HepG2 (cell line): ENCODE data around the gene PHF23. TPM values are rescaled to one million over a fixed set of nuclear protein-coding genes. Genes with fewer than 3 reads are reported as not detected.

ENCODE experiments used
- GLMP ChIP-seq: sonication (generic); formaldehyde crosslinking; IDR thresholded peaks from 2 replicates; pipeline ENCODE4 v1.9.0; 2021; ENCODE audit warnings: missing genetic modification reagents, mild to moderate bottlenecking, borderline replicate concordance
- HOXA3 ChIP-seq: sonication (generic); formaldehyde crosslinking; IDR thresholded peaks from 2 replicates; pipeline ENCODE4 v1.5.0; 2020; ENCODE audit warnings: missing genetic modification reagents
- KDM5A ChIP-seq: fragments of 200-600 bp; sonication (generic); IDR thresholded peaks from 2 replicates; pipeline ENCODE4 v1.7.0; 2018; ENCODE audit warnings: antibody characterized with exemption, mild to moderate bottlenecking, low read length, borderline replicate concordance
- MXI1 ChIP-seq: IDR thresholded peaks from 3 replicates; pipeline ENCODE4 v1.6.1; 2012; ENCODE audit warnings: low read depth, low read length, inconsistent platforms, borderline replicate concordance
- MYC ChIP-seq: sonication (generic); formaldehyde crosslinking; IDR thresholded peaks from 2 replicates; pipeline ENCODE4 v1.9.0; 2021; ENCODE audit warnings: missing genetic modification reagents, borderline replicate concordance
- SP1 ChIP-seq, 2 experiments: fragments of 450-650 bp in 1 of 2; sonication (generic) in 1 of 2; formaldehyde crosslinking in 1 of 2; IDR thresholded peaks; 2 replicates each; pipeline versions ENCODE4 v1.4.0 to v1.6.1; 2016 to 2020; ENCODE audit warnings: missing genetic modification reagents in 1 of 2
- THAP7 ChIP-seq: sonication (generic); formaldehyde crosslinking; IDR thresholded peaks from 2 replicates; pipeline ENCODE4 v1.8.1; 2023; ENCODE audit warnings: mild to moderate bottlenecking, missing genetic modification reagents
- ZC3H4 ChIP-seq: sonication (generic); formaldehyde crosslinking; IDR thresholded peaks from 2 replicates; pipeline ENCODE4 v1.4.0; 2020; ENCODE audit warnings: missing genetic modification reagents, borderline replicate concordance
- ZFX ChIP-seq: sonication (generic); formaldehyde crosslinking; IDR thresholded peaks from 2 replicates; pipeline ENCODE4 v1.4.0; 2020; ENCODE audit warnings: mild to moderate bottlenecking, low read depth, missing genetic modification reagents, moderate library complexity
- ZNF10 ChIP-seq: sonication (generic); formaldehyde crosslinking; IDR thresholded peaks from 2 replicates; pipeline ENCODE4 v1.4.0; 2020; ENCODE audit warnings: mild to moderate bottlenecking, low read depth, missing genetic modification reagents, borderline replicate concordance
- ZNF136 ChIP-seq: sonication (generic); formaldehyde crosslinking; IDR thresholded peaks from 2 replicates; pipeline ENCODE4 v1.8.1; 2022; ENCODE audit warnings: low read depth, mild to moderate bottlenecking, moderate library complexity, missing genetic modification reagents
- ZNF431 ChIP-seq: sonication (generic); formaldehyde crosslinking; IDR thresholded peaks from 2 replicates; pipeline ENCODE4 v1.9.0; 2022; ENCODE audit warnings: missing genetic modification reagents, low read depth, mild to moderate bottlenecking, borderline replicate concordance
- ZNF687 ChIP-seq: sonication (generic); formaldehyde crosslinking; IDR thresholded peaks from 2 replicates; pipeline ENCODE4 v1.5.1; 2020; ENCODE audit warnings: mild to moderate bottlenecking, missing genetic modification reagents, moderate library complexity
- polyA plus RNA-seq, 8 experiments: library from polyadenylated mRNA; depleted of rRNA in 3 of 8; stranded (reverse) in 7 of 8; unstranded in 1 of 8; fragments of >200 nt; fragmentation: Illumina TruSeq in 4 of 8; extraction: Trizol in 4 of 8; gene quantifications; 2 replicates each; pipeline versions ENCODE4 v1.2.1 to v1.2.3, GENCODE V29; 2011 to 2016; ENCODE audit warnings: low read depth in 4 of 8, missing spikeins in 1 of 8, mixed read lengths in 1 of 8; ENCODE audit not compliant: insufficient read depth in 1 of 8
- total RNA-seq, 5 experiments: library from RNA; depleted of rRNA; stranded (reverse); fragments of >200 nt; fragmentation: Illumina TruSeq; extraction: Trizol; gene quantifications; 2 replicates each; pipeline ENCODE4 v1.2.3, GENCODE V29; 2016; ENCODE audit warnings: low read depth in 1 of 5
- TF ChIP-seq, protein P1 (sequence below): sonication (generic); formaldehyde crosslinking; IDR thresholded peaks from 2 replicates; pipeline ENCODE4 v1.4.0; 2020; ENCODE audit warnings: mild to moderate bottlenecking, missing genetic modification reagents
- TF ChIP-seq, protein P2 (sequence below): IDR thresholded peaks from 2 replicates; pipeline ENCODE4 v1.6.1; 2016; ENCODE audit warnings: missing compliant biosample characterization, missing genetic modification reagents, borderline replicate concordance
- TF ChIP-seq, protein P3 (sequence below): sonication (generic); formaldehyde crosslinking; IDR thresholded peaks from 2 replicates; pipeline ENCODE4 v1.4.0; 2020; ENCODE audit warnings: missing genetic modification reagents

Gene PHF23
- total and polyA plus RNA-seq, 2 of the 13 experiments (the other 11 are each of a cell fraction or from before 2014, with no cell fraction given), result 27.6 to 33.2 TPM

DNA sequence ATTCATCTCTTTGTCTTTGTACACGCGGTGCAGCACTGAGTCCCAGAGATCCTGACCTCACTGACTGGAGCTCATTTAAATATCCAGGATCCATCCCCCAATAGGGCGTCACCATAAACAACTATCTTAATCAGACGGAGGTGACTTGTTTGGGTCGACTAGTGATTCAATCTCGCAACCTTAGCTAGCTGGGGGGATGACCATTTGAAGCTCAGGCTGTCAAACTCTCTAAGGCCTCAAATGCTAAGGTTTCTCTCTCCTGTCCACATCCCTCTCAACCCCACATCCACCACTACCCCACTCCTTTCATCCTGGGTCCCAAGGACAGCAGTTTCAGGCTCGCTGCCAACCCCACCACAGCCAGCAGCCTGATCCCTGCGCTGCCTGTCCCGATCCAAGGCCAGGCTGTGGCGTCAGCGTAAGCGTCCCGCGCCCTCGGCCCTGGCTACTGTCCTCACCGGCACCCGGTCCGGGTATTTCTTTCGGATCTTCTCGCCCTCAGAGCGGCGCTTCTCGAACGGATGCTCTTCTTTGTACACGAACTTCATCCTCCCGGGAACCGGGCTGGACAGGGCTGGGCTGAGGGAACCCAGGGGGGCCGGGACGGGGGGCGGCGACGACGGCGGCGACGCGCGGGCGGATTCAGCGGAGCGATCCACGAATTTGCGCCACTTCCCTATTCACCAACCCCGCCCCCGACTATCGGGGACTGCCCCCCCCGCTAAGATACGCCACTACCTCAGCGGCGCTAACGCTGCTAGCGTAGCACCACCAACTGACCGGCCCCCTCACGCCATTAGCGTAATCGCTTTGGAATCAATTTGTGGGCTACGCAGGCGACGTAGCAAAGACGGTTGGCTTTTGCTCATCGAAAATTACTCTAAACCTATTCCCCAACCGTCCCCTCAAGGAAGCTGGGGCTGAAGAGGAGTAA, 2.8 kb upstream of the PHF23 start, which contains the start of gene GABARAP (continued):
- peak; percentile 75 for TF ChIP-seq ZFX (CRISPR knock-in tag)
- TF ChIP-seq ZNF431 (CRISPR knock-in tag), result no peak
- no peak for TF ChIP-seq SP1 (IDR thresholded peaks at IDR 0.05)
- peak; percentile 63 for TF ChIP-seq SP1 (CRISPR knock-in tag; IDR thresholded peaks at IDR 0.05)
- TF ChIP-seq ZNF10 (CRISPR knock-in tag), result no peak
- 0 out of 2 replicates have a peak, but pooled peaks have one; percentile 45 for TF ChIP-seq HOXA3 (CRISPR knock-in tag)
- 0 out of 2 replicates have a peak, but pooled peaks have one; percentile 6 for TF ChIP-seq ZC3H4 (CRISPR knock-in tag)
- TF ChIP-seq, protein P1, sequence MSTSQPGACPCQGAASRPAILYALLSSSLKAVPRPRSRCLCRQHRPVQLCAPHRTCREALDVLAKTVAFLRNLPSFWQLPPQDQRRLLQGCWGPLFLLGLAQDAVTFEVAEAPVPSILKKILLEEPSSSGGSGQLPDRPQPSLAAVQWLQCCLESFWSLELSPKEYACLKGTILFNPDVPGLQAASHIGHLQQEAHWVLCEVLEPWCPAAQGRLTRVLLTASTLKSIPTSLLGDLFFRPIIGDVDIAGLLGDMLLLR (CRISPR knock-in tag), result peak; percentile 45; the same call in 1 of the 2 replicates
- no peak for TF ChIP-seq GLMP (CRISPR knock-in tag)
- TF ChIP-seq ZNF136, result no peak
- peak; percentile 76 for TF ChIP-seq ZNF687 (CRISPR knock-in tag)
- no peak; the same call in 1 of the 2 replicates for TF ChIP-seq KDM5A
- no peak for TF ChIP-seq THAP7 (CRISPR knock-in tag)
- no peak for TF ChIP-seq MXI1
- TF ChIP-seq, protein P2, sequence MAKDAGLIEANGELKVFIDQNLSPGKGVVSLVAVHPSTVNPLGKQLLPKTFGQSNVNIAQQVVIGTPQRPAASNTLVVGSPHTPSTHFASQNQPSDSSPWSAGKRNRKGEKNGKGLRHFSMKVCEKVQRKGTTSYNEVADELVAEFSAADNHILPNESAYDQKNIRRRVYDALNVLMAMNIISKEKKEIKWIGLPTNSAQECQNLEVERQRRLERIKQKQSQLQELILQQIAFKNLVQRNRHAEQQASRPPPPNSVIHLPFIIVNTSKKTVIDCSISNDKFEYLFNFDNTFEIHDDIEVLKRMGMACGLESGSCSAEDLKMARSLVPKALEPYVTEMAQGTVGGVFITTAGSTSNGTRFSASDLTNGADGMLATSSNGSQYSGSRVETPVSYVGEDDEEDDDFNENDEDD (CRISPR knock-in tag), result peak; percentile 35; the same call in 1 of the 2 replicates
- TF ChIP-seq, protein P3, sequence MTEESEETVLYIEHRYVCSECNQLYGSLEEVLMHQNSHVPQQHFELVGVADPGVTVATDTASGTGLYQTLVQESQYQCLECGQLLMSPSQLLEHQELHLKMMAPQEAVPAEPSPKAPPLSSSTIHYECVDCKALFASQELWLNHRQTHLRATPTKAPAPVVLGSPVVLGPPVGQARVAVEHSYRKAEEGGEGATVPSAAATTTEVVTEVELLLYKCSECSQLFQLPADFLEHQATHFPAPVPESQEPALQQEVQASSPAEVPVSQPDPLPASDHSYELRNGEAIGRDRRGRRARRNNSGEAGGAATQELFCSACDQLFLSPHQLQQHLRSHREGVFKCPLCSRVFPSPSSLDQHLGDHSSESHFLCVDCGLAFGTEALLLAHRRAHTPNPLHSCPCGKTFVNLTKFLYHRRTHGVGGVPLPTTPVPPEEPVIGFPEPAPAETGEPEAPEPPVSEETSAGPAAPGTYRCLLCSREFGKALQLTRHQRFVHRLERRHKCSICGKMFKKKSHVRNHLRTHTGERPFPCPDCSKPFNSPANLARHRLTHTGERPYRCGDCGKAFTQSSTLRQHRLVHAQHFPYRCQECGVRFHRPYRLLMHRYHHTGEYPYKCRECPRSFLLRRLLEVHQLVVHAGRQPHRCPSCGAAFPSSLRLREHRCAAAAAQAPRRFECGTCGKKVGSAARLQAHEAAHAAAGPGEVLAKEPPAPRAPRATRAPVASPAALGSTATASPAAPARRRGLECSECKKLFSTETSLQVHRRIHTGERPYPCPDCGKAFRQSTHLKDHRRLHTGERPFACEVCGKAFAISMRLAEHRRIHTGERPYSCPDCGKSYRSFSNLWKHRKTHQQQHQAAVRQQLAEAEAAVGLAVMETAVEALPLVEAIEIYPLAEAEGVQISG (CRISPR knock-in tag), result peak; percentile 44
- peak; percentile 39; the same call in 1 of the 2 replicates for TF ChIP-seq MYC (CRISPR knock-in tag)
